Measurements from ENCODE around the gene ELMO3.

ELMO3 gene

GRCh38 chr16:67199011-67199807 is at the start of gene ELMO3:
ELMO3 (plus strand) TSS chr16:67199131; CDS start chr16:67199327, 196 bp downstream.
- FAIRE-seq: no peak

GRCh38 chr16:67149276-67150046 is 49.5 kb upstream of the ELMO3 start:
- FAIRE-seq: no peak

GRCh38 chr16:67150047-67150832 is 48.7 kb upstream of the ELMO3 start:
- FAIRE-seq: no peak

- FAIRE-seq: no peak
Observed at GRCh38 chr16:67150833-67151396, 48.0 kb upstream of the ELMO3 start, which contains the start of gene B3GNT9. B3GNT9 (minus strand) TSS chr16:67150998; CDS start chr16:67150485, 513 bp downstream.

- FAIRE-seq: no peak
Observed at GRCh38 chr16:67151431-67152097, 47.4 kb upstream of the ELMO3 start.

- no peak for FAIRE-seq
Observed at GRCh38 chr16:67154578-67155294, 44.2 kb upstream of the ELMO3 start.

- FAIRE-seq: no peak
Observed at GRCh38 chr16:67155295-67156142, 43.4 kb upstream of the ELMO3 start.

GRCh38 chr16:67156143-67156844 is 42.6 kb upstream of the ELMO3 start:
- no peak for FAIRE-seq

GRCh38 chr16:67157106-67157748 is 41.7 kb upstream of the ELMO3 start:
- no peak for FAIRE-seq

GRCh38 chr16:67157892-67158635 is 40.9 kb upstream of the ELMO3 start:
- FAIRE-seq: no peak

GRCh38 chr16:67158637-67159600 is 40.0 kb upstream of the ELMO3 start:
- FAIRE-seq: no peak

- FAIRE-seq: no peak
Observed at GRCh38 chr16:67161595-67162058, 37.3 kb upstream of the ELMO3 start.

GRCh38 chr16:67162506-67163163 is 36.3 kb upstream of the ELMO3 start:
- FAIRE-seq: no peak

GRCh38 chr16:67163164-67163998 is 35.5 kb upstream of the ELMO3 start:
- FAIRE-seq: no peak

- FAIRE-seq: no peak
Observed at GRCh38 chr16:67163999-67164558, 34.9 kb upstream of the ELMO3 start.

Data from A204.1 (cell line).